ENCODE data around the gene MIOX. TPM values are rescaled to one million over a fixed set of nuclear protein-coding genes. Genes with fewer than 3 reads are reported as not detected.

The MIOX gene
- total and polyA plus RNA-seq, 3 donors from 2014 or later, result 0.24 to 0.25 TPM; not detected in 1

DNA sequence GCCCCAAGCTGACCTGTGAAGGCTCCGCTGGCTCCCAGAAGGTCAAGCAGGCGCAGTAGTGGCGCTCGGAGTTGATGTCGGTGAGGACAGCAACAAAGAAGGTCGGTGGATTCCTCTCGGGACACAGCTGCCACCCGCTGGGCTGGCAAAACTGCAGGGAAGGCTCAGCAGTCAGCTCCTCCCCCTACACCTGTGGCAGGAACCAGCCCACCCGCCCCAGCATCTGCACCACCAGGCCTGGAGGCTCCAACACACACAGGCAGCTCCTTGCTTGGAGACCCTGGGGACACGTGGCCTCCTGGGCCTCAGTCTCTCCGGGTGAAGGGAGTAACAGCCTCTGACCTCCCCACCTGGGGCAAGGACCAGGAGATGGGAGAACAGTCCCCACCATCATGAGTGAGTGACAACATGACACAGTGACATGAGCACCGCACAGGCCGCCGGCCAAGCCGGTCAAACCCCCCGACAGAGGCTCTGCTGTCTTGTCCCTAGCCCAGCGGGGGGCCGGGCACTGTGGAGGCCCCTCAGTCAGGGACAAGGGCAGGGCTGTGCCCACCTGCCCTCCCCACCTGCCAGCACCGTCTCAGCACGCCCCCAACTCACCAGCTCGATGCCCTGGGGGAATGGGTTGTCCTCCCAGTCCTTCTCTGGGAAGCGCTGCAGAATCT lies 18.8 kb upstream of the MIOX start:
- H3K27ac ChIP-seq, result no peak overlapping the region
- H3K9me3 ChIP-seq, result no peaks in the 10 kb centered on the region
- DNase-seq, result no peak
- intact Hi-C loops (cut with DNase I; ENCODE audit: low total_unique reads), result no loop called here
- no peaks in the 10 kb centered on the region for H3K36me3 ChIP-seq (ENCODE audit: low read depth, missing control alignments)
- H3K4me1 ChIP-seq, result peaks cover 9% of the 10 kb centered on the region
- no peak overlapping the region for H3K4me3 ChIP-seq
- 86 to 93% methylated on average over 8 to 22 of the region's 22 CpGs for WGBS, 2 donors
- TF ChIP-seq CTCF (IDR thresholded peaks at IDR 0.05), result no peak
- TF ChIP-seq POLR2A (IDR thresholded peaks at IDR 0.05), result no peak
- H3K27me3 ChIP-seq, result no peaks in the 10 kb centered on the region

DNA sequence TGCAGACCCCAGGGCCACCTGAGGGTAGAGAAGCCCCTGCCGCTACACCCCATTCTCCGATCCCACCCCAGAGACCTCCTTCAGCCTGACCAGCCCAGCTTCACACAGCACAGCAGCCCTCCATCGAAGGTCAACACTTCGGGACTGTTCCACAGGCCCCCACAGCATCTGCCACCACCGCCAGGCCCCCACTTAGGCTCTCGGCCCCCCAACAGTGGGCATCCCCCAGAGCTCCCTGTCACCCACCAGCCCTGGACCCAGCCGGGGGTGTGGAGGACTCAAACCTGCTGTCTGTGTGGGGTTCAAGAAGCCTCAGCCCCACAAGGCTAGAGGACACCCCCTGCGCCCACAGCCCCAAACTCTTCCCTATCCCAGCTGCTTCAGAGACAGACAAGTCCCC lies 18.0 kb upstream of the MIOX start:
- H3K4me1 ChIP-seq, result peaks cover 14% of the 10 kb centered on the region
- no peaks in the 10 kb centered on the region for H3K27me3 ChIP-seq
- no peak overlapping the region for H3K27ac ChIP-seq
- H3K36me3 ChIP-seq (ENCODE audit: low read depth, missing control alignments), result no peaks in the 10 kb centered on the region
- WGBS, 2 donors, result 50 to 87% methylated on average over 4 to 8 of the region's 8 CpGs
- no peak overlapping the region for H3K4me3 ChIP-seq
- H3K9me3 ChIP-seq, result no peaks in the 10 kb centered on the region
- DNase-seq, result no peak
- intact Hi-C loops (cut with DNase I; ENCODE audit: low total_unique reads), result no loop called here
- TF ChIP-seq POLR2A (IDR thresholded peaks at IDR 0.05) (no peak), CTCF (IDR thresholded peaks at IDR 0.05) (no peak)

GRCh38 chr22:50469377-50470305 lies 17.0 kb upstream of the MIOX start:
- peaks cover 19% of the 10 kb centered on the region for H3K4me1 ChIP-seq
- peak; percentile 26 for DNase-seq
- H3K27me3 ChIP-seq, result no peaks in the 10 kb centered on the region
- no peaks in the 10 kb centered on the region for H3K9me3 ChIP-seq
- TF ChIP-seq POLR2A (IDR thresholded peaks at IDR 0.05) (no peak), CTCF (IDR thresholded peaks at IDR 0.05) (no peak)
- WGBS, 2 donors, result 47 to 70% methylated on average over 3 to 25 of the region's 25 CpGs
- H3K4me3 ChIP-seq, result no peak overlapping the region
- no peaks in the 10 kb centered on the region for H3K36me3 ChIP-seq (ENCODE audit: low read depth, missing control alignments)
- intact Hi-C loops (cut with DNase I; ENCODE audit: low total_unique reads), result no loop called here
- no peak overlapping the region for H3K27ac ChIP-seq

- TF ChIP-seq POLR2A (IDR thresholded peaks at IDR 0.05) (no peak), CTCF (IDR thresholded peaks at IDR 0.05) (no peak)
- intact Hi-C loops (cut with DNase I; ENCODE audit: low total_unique reads), result no loop called here
- no peak overlapping the region for H3K27ac ChIP-seq
- H3K36me3 ChIP-seq (ENCODE audit: low read depth, missing control alignments), result no peaks in the 10 kb centered on the region
- no peak overlapping the region for H3K4me3 ChIP-seq
- no peaks in the 10 kb centered on the region for H3K9me3 ChIP-seq
- WGBS, 2 donors, result 78 to 79% methylated on average over 4 to 5 of the region's 6 CpGs
- H3K4me1 ChIP-seq, result peaks cover 19% of the 10 kb centered on the region
- DNase-seq, result no peak
- no peaks in the 10 kb centered on the region for H3K27me3 ChIP-seq
These were observed 16.2 kb upstream of the MIOX start for GRCh38 chr22:50470491-50470890.
